ENCODE data around the gene PSG3.
"Not testable (repeated sequence)": the region's sequence is repeated elsewhere in the genome, so short reads cannot be mapped to it uniquely, and the experiment has no call there.

PSG3 gene

DNA sequence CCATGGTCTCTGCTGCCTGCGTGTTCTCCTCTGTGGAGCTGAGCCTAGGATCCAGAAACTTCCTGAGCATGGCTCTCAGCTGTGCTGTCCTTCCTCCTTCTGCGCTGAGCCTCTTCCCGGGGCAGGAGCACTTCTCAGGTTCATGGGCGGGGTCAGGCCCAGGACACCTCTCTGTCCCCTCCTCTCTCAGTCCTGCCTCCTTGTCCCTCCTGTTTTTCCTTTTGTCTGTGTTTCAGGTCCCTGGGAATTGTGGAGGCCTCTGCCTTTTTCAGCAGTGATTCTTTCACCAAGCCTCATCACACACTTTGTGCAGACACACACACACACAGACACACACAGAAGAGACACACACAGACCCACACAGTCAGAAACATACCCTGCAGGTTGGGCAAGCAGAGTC, at the start of gene PSG3:
PSG3 (minus strand) TSS at position 101 of the 400 bp plus-strand sequence; CDS start at position 4, 97 bp downstream.
- not testable (repeated sequence) for H3K4me3 ChIP-seq (ENCODE audit: low read length); DNase-seq (ENCODE audit: low read depth)

DNA sequence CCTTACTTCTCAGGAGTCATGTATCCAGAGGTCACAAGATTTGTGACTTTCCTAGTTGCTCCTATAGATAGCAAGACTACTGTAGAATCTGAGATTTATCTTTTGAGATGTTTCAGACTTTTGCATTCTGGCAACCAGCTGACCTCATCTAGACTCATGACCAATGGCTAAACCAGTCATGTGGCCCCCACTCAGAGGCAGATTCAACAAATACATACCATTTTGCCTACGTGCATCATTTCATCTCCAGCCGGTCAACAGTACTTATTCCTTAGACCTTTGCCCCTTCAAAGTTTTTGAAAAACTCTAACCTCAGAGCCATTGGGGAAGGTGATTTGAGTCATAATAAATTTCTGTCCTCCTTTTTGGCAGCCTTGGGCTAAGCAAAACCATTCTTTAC, 48.5 kb upstream of the PSG3 start:
- H3K4me3 ChIP-seq (ENCODE audit: low read length); DNase-seq (ENCODE audit: low read depth): not testable (repeated sequence)

DNA sequence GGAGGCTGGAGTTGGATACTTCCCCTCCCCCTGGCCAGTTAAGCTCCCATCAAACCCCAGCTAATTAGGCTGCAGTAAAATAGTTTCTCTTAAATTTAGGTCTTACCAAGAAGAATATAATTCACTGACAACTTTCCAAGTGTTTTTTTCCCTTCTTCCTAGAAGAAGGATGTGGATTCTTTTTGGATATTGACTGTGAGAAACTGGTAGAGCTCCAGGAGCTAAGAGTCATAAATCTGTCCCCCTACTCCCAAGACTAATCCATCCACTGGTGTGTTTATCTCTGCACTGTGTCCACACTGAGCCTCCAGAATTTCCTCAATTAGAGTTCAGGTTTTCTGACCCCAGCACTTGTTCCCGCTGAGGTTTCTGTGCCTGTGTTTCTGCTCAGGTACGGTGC, 47.5 kb upstream of the PSG3 start:
- not testable (repeated sequence) for H3K4me3 ChIP-seq (ENCODE audit: low read length); DNase-seq (ENCODE audit: low read depth)

DNA sequence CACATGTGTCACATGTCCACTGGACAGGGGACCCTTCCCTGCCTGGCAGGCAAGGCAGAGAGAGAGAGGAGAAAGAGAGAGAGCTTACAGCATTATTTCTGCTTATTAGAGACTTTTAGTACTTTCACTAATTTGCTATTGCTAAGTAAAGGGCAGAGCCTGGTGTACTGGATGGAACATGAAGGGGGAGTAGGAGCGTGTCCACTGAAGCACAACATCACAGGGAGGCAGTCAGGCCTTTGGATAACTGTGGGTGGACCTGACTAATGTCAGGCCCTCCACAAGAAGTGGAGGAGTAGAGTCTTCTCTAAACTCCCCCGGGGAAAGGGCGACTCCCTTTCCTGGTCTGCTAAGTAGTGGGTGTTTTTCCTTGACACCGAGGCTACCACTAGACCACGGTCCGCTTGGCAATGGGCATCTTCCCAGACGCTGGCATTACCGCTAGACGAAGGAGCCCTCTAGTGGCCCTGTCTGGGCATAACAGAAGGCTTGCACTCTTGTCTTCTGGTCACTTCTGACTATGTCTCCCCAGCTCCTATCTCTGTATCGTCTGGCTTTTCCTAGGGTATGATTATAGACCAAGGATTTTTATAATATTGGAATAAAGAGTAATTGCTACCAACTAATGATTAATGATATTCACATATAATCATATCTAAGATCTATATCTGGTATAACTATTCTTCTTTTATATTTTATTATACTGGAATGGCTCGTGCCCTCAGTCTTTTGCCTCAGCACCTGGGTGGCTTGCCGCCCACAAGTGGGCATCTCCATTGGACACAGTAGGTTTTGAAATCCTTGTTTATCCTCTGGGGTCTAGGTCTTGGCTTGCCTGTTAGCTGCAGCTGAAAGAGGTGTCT, 36.7 kb upstream of the PSG3 start:
- TF ChIP-seq, protein P1, sequence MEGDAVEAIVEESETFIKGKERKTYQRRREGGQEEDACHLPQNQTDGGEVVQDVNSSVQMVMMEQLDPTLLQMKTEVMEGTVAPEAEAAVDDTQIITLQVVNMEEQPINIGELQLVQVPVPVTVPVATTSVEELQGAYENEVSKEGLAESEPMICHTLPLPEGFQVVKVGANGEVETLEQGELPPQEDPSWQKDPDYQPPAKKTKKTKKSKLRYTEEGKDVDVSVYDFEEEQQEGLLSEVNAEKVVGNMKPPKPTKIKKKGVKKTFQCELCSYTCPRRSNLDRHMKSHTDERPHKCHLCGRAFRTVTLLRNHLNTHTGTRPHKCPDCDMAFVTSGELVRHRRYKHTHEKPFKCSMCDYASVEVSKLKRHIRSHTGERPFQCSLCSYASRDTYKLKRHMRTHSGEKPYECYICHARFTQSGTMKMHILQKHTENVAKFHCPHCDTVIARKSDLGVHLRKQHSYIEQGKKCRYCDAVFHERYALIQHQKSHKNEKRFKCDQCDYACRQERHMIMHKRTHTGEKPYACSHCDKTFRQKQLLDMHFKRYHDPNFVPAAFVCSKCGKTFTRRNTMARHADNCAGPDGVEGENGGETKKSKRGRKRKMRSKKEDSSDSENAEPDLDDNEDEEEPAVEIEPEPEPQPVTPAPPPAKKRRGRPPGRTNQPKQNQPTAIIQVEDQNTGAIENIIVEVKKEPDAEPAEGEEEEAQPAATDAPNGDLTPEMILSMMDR (IDR thresholded peaks at IDR 0.05; ENCODE audit: insufficient read depth, low read depth, low read length, missing control alignments): peak; percentile 89
- DNase-seq (ENCODE audit: low read depth): peak; percentile 66
- not testable (repeated sequence) for H3K4me3 ChIP-seq (ENCODE audit: low read length)

DNA sequence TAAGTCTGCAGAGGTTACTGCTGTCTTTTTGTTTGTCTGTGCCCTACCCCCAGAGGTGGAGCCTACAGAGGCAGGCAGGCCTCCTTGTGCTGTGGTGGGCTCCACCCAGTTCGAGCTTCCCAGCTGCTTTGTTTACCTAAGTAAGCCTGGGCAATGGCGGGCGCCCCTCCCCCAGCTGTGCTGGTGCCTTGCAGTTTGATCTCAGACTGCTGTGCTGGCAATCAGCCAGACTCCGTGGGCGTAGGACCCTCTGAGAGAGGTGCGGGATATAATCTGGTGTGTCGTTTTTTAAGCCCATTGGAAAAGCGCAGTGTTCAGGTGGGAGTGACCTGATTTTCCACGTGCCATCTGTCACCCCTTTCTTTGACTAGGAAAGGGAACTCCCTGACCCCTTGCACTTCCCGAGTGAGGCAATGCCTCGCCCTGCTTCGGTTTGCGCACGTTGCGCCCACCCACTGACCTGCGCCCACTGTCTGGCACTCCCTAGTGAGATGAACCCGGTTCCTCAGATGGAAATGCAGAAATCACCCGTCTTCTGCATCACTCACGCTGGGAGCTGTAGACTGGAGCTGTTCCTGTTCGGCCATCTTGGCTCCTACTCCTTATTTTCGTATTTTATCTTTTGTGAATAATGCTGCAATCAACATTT, 34.4 kb upstream of the PSG3 start:
- not testable (repeated sequence) for H3K4me3 ChIP-seq (ENCODE audit: low read length); DNase-seq (ENCODE audit: low read depth)

DNA sequence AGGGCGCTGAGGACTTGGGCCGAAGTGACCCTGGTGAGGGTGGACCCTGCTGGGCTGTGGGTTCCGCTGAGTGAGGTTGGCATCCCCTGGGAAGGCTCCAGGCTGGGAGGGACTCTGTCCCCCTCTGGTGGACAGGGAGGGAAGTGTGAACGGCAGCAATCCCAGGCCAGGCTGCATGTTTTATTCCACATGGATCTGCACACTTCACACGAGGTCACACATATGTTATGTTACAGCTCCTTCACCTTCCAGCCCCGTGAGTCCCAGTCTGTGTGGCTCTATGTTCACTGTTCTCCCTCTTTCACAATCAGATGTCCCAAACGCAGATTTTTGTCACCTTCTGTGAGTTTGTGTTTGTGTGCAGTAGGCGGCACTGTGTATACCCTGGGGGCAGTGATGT, 27.0 kb upstream of the PSG3 start:
- H3K4me3 ChIP-seq (ENCODE audit: low read length); DNase-seq (ENCODE audit: low read depth): not testable (repeated sequence)
- TF ChIP-seq, protein P1 (IDR thresholded peaks at IDR 0.05; ENCODE audit: insufficient read depth, low read depth, low read length, missing control alignments): peak; percentile 22

DNA sequence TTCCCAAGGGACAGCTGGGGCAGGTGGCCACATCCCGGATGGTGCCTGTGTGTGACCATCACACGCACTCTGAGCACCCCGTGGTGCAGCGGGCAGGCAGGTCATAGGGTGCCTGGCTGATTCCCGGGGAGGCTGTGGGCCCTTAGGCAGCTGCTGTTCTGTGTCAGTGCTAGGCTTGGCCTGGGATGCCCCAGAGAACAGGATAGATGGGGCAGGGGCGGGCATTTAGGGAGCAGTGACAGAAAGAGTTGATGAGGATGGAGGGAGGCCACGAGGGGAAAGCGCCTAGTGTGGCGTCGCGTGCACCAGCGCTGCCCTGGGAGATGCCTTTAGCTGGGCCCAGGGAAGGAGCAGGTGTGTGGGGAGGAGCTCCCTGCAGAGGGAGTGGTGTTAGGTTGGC, 26.6 kb upstream of the PSG3 start:
- DNase-seq (ENCODE audit: low read depth); H3K4me3 ChIP-seq (ENCODE audit: low read length): not testable (repeated sequence)

DNA sequence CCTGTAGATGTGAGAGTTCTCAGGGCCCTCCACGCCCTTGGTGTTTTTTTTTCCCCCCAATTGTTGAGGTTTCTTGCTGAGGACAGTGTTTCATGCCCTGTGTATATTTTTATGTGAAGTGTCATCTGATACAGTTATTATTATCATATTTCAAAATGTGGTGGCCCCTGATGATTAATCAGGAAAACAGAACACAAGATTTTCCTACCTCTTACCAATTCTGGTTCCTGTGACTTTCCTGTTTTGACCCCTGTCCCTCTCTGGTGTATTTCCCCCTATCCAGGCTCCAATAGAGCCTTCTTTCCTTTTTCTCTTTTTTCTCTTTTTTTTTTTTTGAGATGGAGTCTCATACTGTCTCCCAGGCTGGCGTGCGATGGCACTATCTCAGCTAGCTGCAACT, 24.6 kb upstream of the PSG3 start:
- H3K4me3 ChIP-seq (ENCODE audit: low read length): no peak overlapping the region
- TF ChIP-seq, protein P1 (IDR thresholded peaks at IDR 0.05; ENCODE audit: insufficient read depth, low read depth, low read length, missing control alignments): no peak
- no peak for DNase-seq (ENCODE audit: low read depth)

DNA sequence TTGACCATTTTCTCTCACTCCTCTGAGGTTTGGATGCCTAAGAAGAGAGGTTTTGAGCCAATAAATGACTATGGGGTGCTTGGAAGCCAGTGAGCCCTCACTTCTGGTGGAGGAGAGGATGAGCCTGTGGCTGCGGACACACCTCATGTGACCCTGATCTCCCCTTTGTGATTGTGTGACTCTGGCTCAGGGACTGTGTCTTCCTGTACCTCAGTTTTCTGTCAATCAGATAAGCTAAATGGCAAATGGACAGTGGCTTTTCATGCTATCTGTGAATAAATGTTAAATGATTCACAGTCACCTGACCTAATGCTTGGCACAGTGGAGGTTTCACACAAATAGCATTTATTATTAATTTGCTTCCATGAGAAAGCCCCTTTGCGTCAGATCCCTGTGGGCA, 22.5 kb upstream of the PSG3 start:
- no peak overlapping the region for H3K4me3 ChIP-seq (ENCODE audit: low read length)
- TF ChIP-seq, protein P1 (IDR thresholded peaks at IDR 0.05; ENCODE audit: insufficient read depth, low read depth, low read length, missing control alignments): no peak
- no peak for DNase-seq (ENCODE audit: low read depth)

DNA sequence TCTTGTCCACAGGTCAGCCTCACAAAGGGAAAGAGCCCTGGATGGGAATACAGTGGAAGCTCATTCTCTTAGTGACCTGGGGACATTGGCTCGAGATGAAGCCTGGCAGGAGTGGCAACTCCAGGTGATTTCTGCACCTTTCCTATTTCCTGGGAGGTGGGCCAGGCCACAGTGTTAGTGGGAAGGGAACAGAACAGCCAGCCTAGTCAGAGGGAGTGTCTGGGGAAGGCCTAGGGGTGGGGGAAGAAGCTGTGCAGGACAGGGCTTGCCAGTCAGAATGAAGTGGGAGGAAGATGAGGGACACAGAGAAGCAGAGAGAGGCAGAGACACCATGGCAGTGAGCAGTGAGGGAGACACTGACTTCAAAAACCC, 21.6 kb upstream of the PSG3 start:
- DNase-seq (ENCODE audit: low read depth); H3K4me3 ChIP-seq (ENCODE audit: low read length): not testable (repeated sequence)

DNA sequence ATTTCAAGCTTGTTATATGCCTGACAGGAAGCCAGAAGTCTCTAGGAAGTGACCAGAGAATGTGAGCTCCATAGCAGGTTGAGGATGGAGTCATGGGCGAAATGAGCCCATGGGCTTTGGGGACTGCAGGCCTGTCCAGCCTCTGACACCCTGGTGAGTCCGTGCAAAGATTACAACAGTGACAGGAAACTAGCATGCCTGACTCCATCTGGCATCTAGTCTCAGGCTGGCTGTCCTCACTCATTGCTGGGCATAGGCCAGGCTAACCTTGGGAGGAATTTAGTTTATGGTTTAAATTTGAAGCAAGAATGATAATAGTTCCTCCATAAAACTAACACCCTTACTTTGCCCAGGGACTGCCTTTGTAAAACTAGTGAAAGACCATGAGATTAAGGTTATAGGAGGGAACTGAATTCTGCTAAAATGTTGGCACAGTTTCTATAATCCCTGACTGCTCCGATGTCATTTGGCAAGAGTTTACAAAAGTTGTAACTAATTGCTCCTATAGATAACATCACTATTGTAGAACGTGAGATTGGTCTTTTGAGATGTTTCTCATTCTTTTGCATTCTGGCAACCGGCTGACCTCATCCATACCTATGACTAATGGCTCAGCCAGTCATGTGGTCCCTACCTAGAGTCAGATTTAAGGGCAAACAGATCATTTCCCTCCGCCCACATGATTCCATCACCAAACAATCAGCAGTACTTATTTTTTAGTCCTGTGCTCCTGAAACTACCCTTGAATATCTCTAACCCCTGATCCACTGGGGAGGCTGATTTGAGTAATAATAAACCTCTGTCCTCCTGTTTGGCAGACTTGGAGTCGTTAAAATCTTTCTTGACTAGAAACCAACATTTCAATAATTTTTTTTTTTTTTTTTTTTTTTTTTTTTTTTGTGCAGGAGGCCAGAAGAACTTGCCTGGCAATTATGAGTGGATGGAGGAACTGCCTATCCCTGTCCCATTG, 21.0 kb upstream of the PSG3 start:
- DNase-seq (ENCODE audit: low read depth): peak; percentile 93

More for the DNA sequence above, 21.0 kb upstream of the PSG3 start:
- not testable (repeated sequence) for H3K4me3 ChIP-seq (ENCODE audit: low read length)

All from epithelial cell of esophagus (primary cell).